Measurements from ENCODE around the gene SST. TPM values are rescaled to one million over a fixed set of nuclear protein-coding genes. Genes with fewer than 3 reads are reported as not detected.

Gene SST
- total RNA-seq, 3 donors from 2014 or later (not counting 1 experiment from before 2014, with no cell fraction given) = not detected

DNA sequence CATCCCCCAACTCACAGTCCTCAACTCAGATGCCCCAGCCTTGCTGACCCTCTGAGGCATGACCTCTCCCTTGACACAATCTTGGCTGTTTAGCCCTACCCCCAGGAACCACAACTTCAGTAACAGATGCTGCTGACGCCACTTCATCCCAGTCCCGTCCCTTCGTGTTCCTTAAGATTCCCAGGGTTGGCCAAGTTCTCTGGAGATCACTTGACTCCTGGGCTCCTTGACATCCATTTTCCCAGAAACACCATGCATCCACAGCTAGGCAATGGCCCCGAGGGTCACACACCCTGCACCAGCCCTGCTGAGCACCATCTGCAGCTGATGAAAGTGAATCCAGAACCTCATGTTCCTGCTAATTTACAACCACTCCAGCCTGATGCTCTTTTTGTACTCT lies 25.3 kb upstream of the SST start:
- ATAC-seq (no peak), DNase-seq (no peak)
- H3K36me3 Mint-ChIP-seq = no peaks in the 10 kb centered on the region
- H3K27me3 Mint-ChIP-seq (ENCODE audit: low read depth in 2 of 2) = peaks cover 25 to 33% of the 10 kb centered on the region in 2 donors
- intact Hi-C loops (cut with micrococcal nuclease) = no loop called here
- TF ChIP-seq, protein P1, sequence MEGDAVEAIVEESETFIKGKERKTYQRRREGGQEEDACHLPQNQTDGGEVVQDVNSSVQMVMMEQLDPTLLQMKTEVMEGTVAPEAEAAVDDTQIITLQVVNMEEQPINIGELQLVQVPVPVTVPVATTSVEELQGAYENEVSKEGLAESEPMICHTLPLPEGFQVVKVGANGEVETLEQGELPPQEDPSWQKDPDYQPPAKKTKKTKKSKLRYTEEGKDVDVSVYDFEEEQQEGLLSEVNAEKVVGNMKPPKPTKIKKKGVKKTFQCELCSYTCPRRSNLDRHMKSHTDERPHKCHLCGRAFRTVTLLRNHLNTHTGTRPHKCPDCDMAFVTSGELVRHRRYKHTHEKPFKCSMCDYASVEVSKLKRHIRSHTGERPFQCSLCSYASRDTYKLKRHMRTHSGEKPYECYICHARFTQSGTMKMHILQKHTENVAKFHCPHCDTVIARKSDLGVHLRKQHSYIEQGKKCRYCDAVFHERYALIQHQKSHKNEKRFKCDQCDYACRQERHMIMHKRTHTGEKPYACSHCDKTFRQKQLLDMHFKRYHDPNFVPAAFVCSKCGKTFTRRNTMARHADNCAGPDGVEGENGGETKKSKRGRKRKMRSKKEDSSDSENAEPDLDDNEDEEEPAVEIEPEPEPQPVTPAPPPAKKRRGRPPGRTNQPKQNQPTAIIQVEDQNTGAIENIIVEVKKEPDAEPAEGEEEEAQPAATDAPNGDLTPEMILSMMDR (IDR thresholded peaks at IDR 0.05) = no peak
- Histone ChIP-seq H3K9me3 (ENCODE audit: control insufficient read depth, insufficient read depth, low read length) (no peaks in the 10 kb centered on the region), H3K4me3 (ENCODE audit: low read length) (no peak overlapping the region), H3K36me3 (ENCODE audit: control insufficient read depth, insufficient read depth, low read length) (no peaks in the 10 kb centered on the region), H3K4me1 (ENCODE audit: control insufficient read depth, insufficient read depth, low read length) (no peaks in the 10 kb centered on the region), H3K27me3 (ENCODE audit: control insufficient read depth, insufficient read depth, low read length) (peaks cover 2% of the 10 kb centered on the region), H3K27ac (ENCODE audit: low read length) (no peak overlapping the region)
- no peaks in the 10 kb centered on the region for H3K9me3 Mint-ChIP-seq
- no peaks in the 10 kb centered on the region for H3K4me1 Mint-ChIP-seq
- WGBS (ENCODE audit: insufficient coverage) = 81% methylated on average over 4 of the region's 4 CpGs
- H3K4me3 Mint-ChIP-seq = no peak overlapping the region
- no peak overlapping the region for H3K27ac Mint-ChIP-seq

- H3K4me3 Mint-ChIP-seq = no peak overlapping the region
- Histone ChIP-seq H3K27ac (ENCODE audit: low read length) (no peak overlapping the region), H3K4me1 (ENCODE audit: control insufficient read depth, insufficient read depth, low read length) (no peaks in the 10 kb centered on the region), H3K4me3 (ENCODE audit: low read length) (no peak overlapping the region), H3K9me3 (ENCODE audit: control insufficient read depth, insufficient read depth, low read length) (no peaks in the 10 kb centered on the region), H3K36me3 (ENCODE audit: control insufficient read depth, insufficient read depth, low read length) (no peaks in the 10 kb centered on the region), H3K27me3 (ENCODE audit: control insufficient read depth, insufficient read depth, low read length) (peaks cover 3% of the 10 kb centered on the region)
- ATAC-seq (no peak), DNase-seq (no peak)
- no peaks in the 10 kb centered on the region for H3K4me1 Mint-ChIP-seq
- peaks cover 24 to 33% of the 10 kb centered on the region in 2 donors for H3K27me3 Mint-ChIP-seq (ENCODE audit: low read depth in 2 of 2)
- no peak overlapping the region for H3K27ac Mint-ChIP-seq
- TF ChIP-seq, protein P1 (IDR thresholded peaks at IDR 0.05) = no peak
- H3K36me3 Mint-ChIP-seq = no peaks in the 10 kb centered on the region
- WGBS (ENCODE audit: insufficient coverage) = 95% methylated on average over 3 of the region's 3 CpGs
- no peaks in the 10 kb centered on the region for H3K9me3 Mint-ChIP-seq
- intact Hi-C loops (cut with micrococcal nuclease) = no loop called here
Observed at GRCh38 chr3:187694801-187695200, 24.6 kb upstream of the SST start.

GRCh38 chr3:187693431-187693830 lies 23.2 kb upstream of the SST start:
- Mint-ChIP-seq H3K27me3 (ENCODE audit: low read depth in 2 of 2) (peaks cover 26 to 38% of the 10 kb centered on the region in 2 donors), H3K4me1 (no peaks in the 10 kb centered on the region)

GRCh38 chr3:187689984-187690383 lies 19.8 kb upstream of the SST start:
- ATAC-seq = no peak

More at GRCh38 chr3:187693431-187693830, 23.2 kb upstream of the SST start:
- Mint-ChIP-seq H3K27ac (no peak overlapping the region), H3K4me3 (no peak overlapping the region), H3K36me3 (no peaks in the 10 kb centered on the region), H3K9me3 (no peaks in the 10 kb centered on the region)
- ATAC-seq = no peak
- intact Hi-C loops (cut with micrococcal nuclease) = no loop called here
- DNase-seq = no peak
- 80% methylated on average over 1 of the region's 1 CpG for WGBS (ENCODE audit: insufficient coverage)
- Histone ChIP-seq H3K36me3 (ENCODE audit: control insufficient read depth, insufficient read depth, low read length) (no peaks in the 10 kb centered on the region), H3K27me3 (ENCODE audit: control insufficient read depth, insufficient read depth, low read length) (peaks cover 9% of the 10 kb centered on the region), H3K4me1 (ENCODE audit: control insufficient read depth, insufficient read depth, low read length) (no peaks in the 10 kb centered on the region), H3K4me3 (ENCODE audit: low read length) (no peak overlapping the region), H3K9me3 (ENCODE audit: control insufficient read depth, insufficient read depth, low read length) (no peaks in the 10 kb centered on the region), H3K27ac (ENCODE audit: low read length) (no peak overlapping the region)
- TF ChIP-seq, protein P1 (IDR thresholded peaks at IDR 0.05) = no peak

More at GRCh38 chr3:187689984-187690383, 19.8 kb upstream of the SST start:
- TF ChIP-seq, protein P1 (IDR thresholded peaks at IDR 0.05) = no peak
- no peaks in the 10 kb centered on the region for H3K36me3 Mint-ChIP-seq
- H3K27me3 Mint-ChIP-seq (ENCODE audit: low read depth in 2 of 2) = peaks cover 27 to 33% of the 10 kb centered on the region in 2 donors
- H3K36me3 ChIP-seq (ENCODE audit: control insufficient read depth, insufficient read depth, low read length) = no peaks in the 10 kb centered on the region
- WGBS (ENCODE audit: insufficient coverage) = 73% methylated on average over 4 of the region's 4 CpGs
- no peak overlapping the region for H3K4me3 Mint-ChIP-seq
- no peak overlapping the region for H3K4me3 ChIP-seq (ENCODE audit: low read length)
- H3K9me3 Mint-ChIP-seq = peaks cover 0 to 3% of the 10 kb centered on the region in 2 donors
- intact Hi-C loops (cut with micrococcal nuclease) = no loop called here
- no peaks in the 10 kb centered on the region for H3K4me1 Mint-ChIP-seq
- H3K27me3 ChIP-seq (ENCODE audit: control insufficient read depth, insufficient read depth, low read length) = peaks cover 12% of the 10 kb centered on the region
- peaks cover 5% of the 10 kb centered on the region for H3K9me3 ChIP-seq (ENCODE audit: control insufficient read depth, insufficient read depth, low read length)
- no peaks in the 10 kb centered on the region for H3K4me1 ChIP-seq (ENCODE audit: control insufficient read depth, insufficient read depth, low read length)
- no peak for DNase-seq
- H3K27ac Mint-ChIP-seq = no peak overlapping the region
- H3K27ac ChIP-seq (ENCODE audit: low read length) = no peak overlapping the region

Data from natural killer cell (primary cell).